Muscle of leg (tissue), 11 donors: ENCODE results near the gene CDK9. TPM values are rescaled to one million over a fixed set of nuclear protein-coding genes. Genes with fewer than 3 reads are reported as not detected.

Experiments
- DNase-seq: peaks from one replicate; pipeline ENCODE4 v3.0.0; 2013
- H3K27ac ChIP-seq: one replicate; pipeline ENCODE4 v1.5.1; 2013; ENCODE audit warnings: mild to moderate bottlenecking, low read length, control low read depth
- H3K27me3 ChIP-seq: one replicate; pipeline ENCODE4 v1.6.1; 2013; ENCODE audit warnings: low read length; ENCODE audit not compliant: control insufficient read depth, insufficient read depth
- H3K36me3 ChIP-seq: one replicate; pipeline ENCODE4 v1.6.1; 2013; ENCODE audit warnings: low read length; ENCODE audit not compliant: control insufficient read depth, insufficient read depth
- H3K4me1 ChIP-seq: one replicate; pipeline ENCODE4 v1.6.1; 2013; ENCODE audit warnings: low read length; ENCODE audit not compliant: control insufficient read depth, insufficient read depth
- H3K4me3 ChIP-seq: one replicate; pipeline ENCODE4 v1.5.1; 2013; ENCODE audit warnings: low read length, control low read depth
- H3K9me3 ChIP-seq: replicated peaks from 2 replicates; pipeline ENCODE4 v1.6.1; 2013; ENCODE audit warnings: low read depth, low read length; ENCODE audit not compliant: control insufficient read depth
- WGBS: methylation state at CpG from one replicate; pipeline ENCODE4 v1.1.5; 2013; ENCODE audit warnings: missing lambda C conversion rate; ENCODE audit not compliant: insufficient coverage; 5-methylcytosine and 5-hydroxymethylcytosine counted together
- polyA plus RNA-seq, 8 donors: library from polyadenylated mRNA; unstranded; fragments of 120-200 nt; gene quantifications; one replicate each; pipeline versions ENCODE4 v1.2.1 to v1.2.3, GENCODE V29; 2013; ENCODE audit warnings: inconsistent platforms in 1 of 8, low replicate concordance in 1 of 8; ENCODE audit not compliant: insufficient read length in 8 of 8, insufficient read depth in 1 of 8
- total RNA-seq: library from RNA; stranded (reverse); fragments of 120-200 nt; gene quantifications from one replicate; pipeline ENCODE4 v1.2.4, GENCODE V29; 2013

CDK9 gene
- total and polyA plus RNA-seq, 9 donors: 28.4 to 60.5 (median 51.0) TPM

- H3K4me3 ChIP-seq: no peak overlapping the region
- H3K4me1 ChIP-seq: peaks cover 37% of the 10 kb centered on the region
- H3K9me3 ChIP-seq: no peaks in the 10 kb centered on the region
- 85% methylated on average over 5 of the region's 11 CpGs for WGBS
- peaks cover 68% of the 10 kb centered on the region for H3K36me3 ChIP-seq
- peak overlapping the region; percentile 87 for H3K27ac ChIP-seq
- no peaks in the 10 kb centered on the region for H3K27me3 ChIP-seq
- no peak for DNase-seq
Measured at GRCh38 chr9:127818574-127818973, 32.7 kb downstream of the CDK9 start.

DNA sequence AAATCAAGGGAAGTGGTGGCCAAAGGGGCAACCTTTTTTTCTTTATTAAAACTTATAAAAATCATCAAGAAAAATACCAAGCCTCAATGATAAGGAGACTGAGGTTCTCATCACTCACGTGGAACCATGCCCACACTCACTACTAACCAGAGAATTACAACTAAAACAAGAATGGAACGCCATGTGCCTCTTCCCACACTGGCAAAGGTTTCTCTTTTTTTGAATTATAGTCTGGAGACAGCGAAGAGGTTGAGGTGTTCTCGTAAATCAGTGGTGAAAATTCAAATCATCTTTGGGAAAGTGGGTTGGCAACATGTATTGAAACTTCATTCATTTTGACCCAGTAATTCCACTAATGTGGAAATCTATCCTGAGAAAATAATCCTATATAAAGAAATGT, 36.3 kb downstream of the CDK9 start:
- peaks cover 64% of the 10 kb centered on the region for H3K36me3 ChIP-seq
- no peak for DNase-seq
- no peak overlapping the region for H3K4me3 ChIP-seq
- peaks cover 42% of the 10 kb centered on the region for H3K4me1 ChIP-seq
- H3K27me3 ChIP-seq: no peaks in the 10 kb centered on the region
- H3K27ac ChIP-seq: no peak overlapping the region
- H3K9me3 ChIP-seq: no peaks in the 10 kb centered on the region
- no CpG with 5 or more reads among the region's 4 CpGs for WGBS

DNA sequence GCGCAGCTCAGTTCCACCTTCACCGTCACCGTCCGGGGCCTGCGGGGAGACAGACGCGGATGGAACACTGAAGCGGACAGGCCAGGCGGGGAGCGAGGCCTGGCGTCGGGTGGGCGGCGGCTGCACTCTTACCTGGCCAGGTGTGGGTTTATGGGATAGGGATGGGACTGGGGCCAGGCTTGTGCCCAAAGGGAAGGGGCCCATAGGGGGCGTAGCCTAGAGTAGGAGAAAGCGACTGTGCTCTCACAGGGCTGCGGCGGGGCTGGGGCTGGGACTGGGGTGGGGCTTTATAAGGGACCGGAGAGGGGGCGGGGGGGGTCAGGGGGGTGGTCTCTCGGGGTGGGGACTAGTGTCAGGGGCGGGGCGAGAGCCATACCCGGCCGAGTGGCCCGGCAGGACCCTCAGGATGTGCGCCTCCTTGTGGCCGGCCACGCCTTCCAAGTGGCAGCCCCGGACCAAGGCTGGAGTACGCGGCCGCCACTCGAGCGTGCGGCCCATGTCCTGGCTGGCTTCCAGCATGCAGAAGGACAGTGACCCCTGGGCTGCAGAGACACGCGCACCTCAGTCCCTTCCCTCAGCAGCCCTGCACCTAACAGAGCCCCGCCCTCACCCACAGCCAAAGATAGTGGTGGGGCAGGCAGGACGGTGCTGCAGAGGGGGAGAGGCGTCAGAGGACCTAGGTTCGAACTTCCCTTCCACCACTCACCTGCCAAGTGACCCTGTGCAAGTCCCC, 39.7 kb downstream of the CDK9 start:
- no peaks in the 10 kb centered on the region for H3K27me3 ChIP-seq
- H3K27ac ChIP-seq: no peak overlapping the region
- no peaks in the 10 kb centered on the region for H3K9me3 ChIP-seq
- peaks cover 44% of the 10 kb centered on the region for H3K36me3 ChIP-seq
- no peak for DNase-seq
- 45% methylated on average over 23 of the region's 42 CpGs for WGBS
- H3K4me3 ChIP-seq: no peak overlapping the region
- peaks cover 46% of the 10 kb centered on the region for H3K4me1 ChIP-seq

DNA sequence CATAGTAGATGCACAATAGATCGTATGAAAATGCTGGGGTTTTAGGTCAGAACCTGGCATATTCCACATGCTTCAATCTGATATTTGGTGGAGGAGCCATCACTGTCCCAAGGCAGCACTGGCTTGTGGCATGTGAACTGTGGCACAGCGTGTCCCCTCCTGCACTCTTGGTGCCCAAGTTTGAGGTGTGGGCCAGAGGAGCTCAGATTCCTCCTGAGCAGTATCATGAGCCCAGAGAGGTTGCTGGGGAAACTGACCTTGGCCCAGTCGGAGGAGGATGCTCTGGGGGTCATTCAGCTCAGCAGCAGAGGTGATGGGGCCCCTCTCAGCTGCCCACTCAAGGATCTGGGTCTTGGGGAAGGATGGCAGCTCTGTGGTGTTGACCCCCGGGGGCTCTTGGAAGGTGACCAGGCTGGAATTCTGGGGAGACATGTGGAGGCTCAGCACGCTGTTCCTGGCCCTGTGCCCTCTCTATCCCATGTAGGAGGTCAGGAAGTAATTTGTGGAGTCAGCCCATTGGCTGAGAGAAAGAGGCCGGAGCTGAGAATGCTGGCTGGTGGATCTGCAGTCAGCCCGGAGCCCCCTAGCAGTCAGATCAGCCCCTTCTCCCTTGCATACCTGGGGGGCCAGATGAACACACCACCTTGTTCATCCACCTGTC, 40.5 kb downstream of the CDK9 start:
- Histone ChIP-seq H3K9me3 (no peaks in the 10 kb centered on the region), H3K36me3 (peaks cover 39% of the 10 kb centered on the region), H3K4me1 (peaks cover 46% of the 10 kb centered on the region), H3K27ac (no peak overlapping the region), H3K27me3 (no peaks in the 10 kb centered on the region), H3K4me3 (no peak overlapping the region)
- no peak for DNase-seq
- WGBS: 65% methylated on average over 6 of the region's 7 CpGs

DNA sequence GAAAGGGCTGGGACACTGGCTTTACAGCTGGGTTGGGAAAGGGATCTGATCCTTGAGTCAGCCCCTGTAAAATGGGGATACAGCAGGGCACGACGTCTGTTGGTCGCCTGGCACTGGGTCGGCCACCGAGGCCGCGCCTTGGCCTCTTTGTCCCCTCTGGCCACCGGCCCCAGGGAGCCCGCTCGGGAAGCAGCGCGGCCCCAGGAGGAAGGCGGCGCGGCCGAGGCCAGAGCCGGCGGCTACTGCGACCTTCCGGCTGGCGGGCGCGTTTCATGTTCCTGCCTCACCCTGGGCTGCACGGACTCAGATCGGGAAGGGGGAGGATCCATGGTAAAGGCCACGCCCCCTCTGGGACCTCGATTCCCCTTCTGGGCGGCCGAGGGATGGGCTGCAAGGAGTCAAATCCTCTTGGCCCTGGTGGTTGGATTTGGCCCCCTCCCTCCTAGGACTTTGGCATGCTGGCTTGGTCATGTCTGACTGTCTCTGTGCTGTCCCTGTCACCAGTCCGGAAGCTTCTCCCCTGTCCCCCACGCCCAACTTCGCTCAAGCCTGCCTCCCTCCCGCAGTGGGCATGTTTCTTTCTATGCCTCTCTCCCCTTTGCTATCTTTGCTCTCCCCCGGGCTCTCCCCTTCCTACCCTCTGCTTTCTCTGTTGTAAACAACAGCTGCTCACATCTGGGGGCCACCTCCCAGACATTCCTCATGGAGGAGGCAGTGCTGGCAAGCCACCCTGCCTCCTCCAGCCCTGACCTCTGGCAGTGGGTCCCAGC, 42.6 kb downstream of the CDK9 start:
- DNase-seq: peak; percentile 92
- Histone ChIP-seq H3K27ac (peak overlapping the region; percentile 92), H3K27me3 (no peaks in the 10 kb centered on the region), H3K4me1 (peaks cover 43% of the 10 kb centered on the region), H3K4me3 (peak overlapping the region; percentile 28), H3K36me3 (peaks cover 39% of the 10 kb centered on the region), H3K9me3 (no peaks in the 10 kb centered on the region)
- 7% methylated on average over 33 of the region's 34 CpGs for WGBS

DNA sequence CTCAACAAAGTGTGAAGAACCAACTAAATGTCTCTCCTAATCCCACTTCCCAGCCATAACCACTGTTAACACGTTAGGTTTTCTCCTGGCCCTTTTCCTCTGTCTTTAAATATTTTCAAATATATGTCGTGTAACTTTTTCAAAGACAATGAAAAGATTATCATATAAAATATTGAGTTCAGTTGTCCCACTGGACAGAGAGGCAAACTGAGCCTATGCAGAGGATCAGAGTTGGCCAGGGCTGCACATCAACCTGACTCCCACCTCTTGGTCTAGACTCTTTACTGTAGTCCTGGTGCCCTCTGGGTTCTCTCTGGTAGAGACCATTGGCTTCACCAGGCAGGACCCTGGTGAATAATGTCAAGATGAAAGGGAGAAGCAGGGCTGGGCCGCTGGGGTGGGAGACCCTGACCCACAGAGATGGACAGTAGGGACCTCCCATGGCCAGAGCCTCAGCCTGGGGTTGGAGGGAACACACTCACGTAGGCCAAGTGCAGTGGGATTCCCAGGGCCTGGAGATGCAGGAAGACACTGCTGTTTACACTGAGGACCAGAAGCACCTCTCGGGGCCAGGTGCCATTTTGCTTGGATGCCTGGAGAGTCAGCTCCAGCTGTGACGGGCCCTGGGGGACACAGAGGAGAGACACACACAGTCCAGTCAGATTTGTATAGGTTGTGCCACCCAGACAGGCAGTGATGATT, 43.5 kb downstream of the CDK9 start:
- peaks cover 43% of the 10 kb centered on the region for H3K4me1 ChIP-seq
- 95% methylated on average over 3 of the region's 6 CpGs for WGBS
- H3K4me3 ChIP-seq: no peak overlapping the region
- H3K27ac ChIP-seq: peak overlapping the region; percentile 92
- H3K27me3 ChIP-seq: no peaks in the 10 kb centered on the region
- H3K9me3 ChIP-seq: no peaks in the 10 kb centered on the region
- peaks cover 32% of the 10 kb centered on the region for H3K36me3 ChIP-seq
- DNase-seq: no peak

- no peak overlapping the region for H3K4me3 ChIP-seq
- peaks cover 9% of the 10 kb centered on the region for H3K36me3 ChIP-seq
- DNase-seq: no peak
- peaks cover 48% of the 10 kb centered on the region for H3K4me1 ChIP-seq
- no peaks in the 10 kb centered on the region for H3K27me3 ChIP-seq
- WGBS: 39% methylated on average over 2 of the region's 7 CpGs
- H3K9me3 ChIP-seq: no peaks in the 10 kb centered on the region
- H3K27ac ChIP-seq: peak overlapping the region; percentile 35
Measured at GRCh38 chr9:127832248-127832647, 46.4 kb downstream of the CDK9 start.

DNA sequence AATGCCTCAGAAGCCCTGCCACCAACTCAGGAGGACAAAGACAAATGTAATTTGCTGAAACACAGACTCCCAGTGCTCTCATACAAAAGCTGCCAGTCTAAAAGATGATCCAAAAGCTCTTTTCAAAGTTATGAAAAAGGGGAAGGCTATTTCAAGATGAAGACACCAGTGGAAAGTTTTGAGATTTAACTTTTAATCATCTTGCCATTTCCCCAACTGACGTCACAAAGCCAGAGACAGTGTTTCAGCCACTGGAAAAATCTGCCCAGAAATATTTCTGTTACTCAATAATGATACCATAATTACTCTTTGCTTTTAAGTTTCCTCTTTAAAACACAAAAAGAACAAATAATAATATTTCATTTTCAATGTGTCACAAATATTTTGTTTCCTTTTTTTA, 47.7 kb downstream of the CDK9 start:
- WGBS: no CpG with 5 or more reads among the region's 1 CpG
- H3K27ac ChIP-seq: peak overlapping the region; percentile 47

GRCh38 chr9:127835991-127836516, 50.2 kb downstream of the CDK9 start:
- H3K27ac ChIP-seq: peak overlapping the region; percentile 88
- H3K4me3 ChIP-seq: no peak overlapping the region
- WGBS: 14% methylated on average over 10 of the region's 17 CpGs
- peaks cover 9% of the 10 kb centered on the region for H3K36me3 ChIP-seq
- no peaks in the 10 kb centered on the region for H3K9me3 ChIP-seq
- DNase-seq: peak; percentile 78
- no peaks in the 10 kb centered on the region for H3K27me3 ChIP-seq
- peaks cover 51% of the 10 kb centered on the region for H3K4me1 ChIP-seq

More for the DNA sequence above, 47.7 kb downstream of the CDK9 start:
- Histone ChIP-seq H3K4me3 (no peak overlapping the region), H3K36me3 (peaks cover 9% of the 10 kb centered on the region), H3K4me1 (peaks cover 50% of the 10 kb centered on the region), H3K27me3 (no peaks in the 10 kb centered on the region), H3K9me3 (no peaks in the 10 kb centered on the region)
- DNase-seq: peak; percentile 83
